Stimulated activated CD8-positive, alpha-beta memory T cell treated with anti-CD3 and anti-CD28 coated beads, Interleukin-12 subunit alpha, Interleukin-12 subunit beta, amount 100 ng/mL, for 1 hour (primary cell): ENCODE data around the gene ABCG1.
"Not testable (repeated sequence)": the region's sequence is repeated elsewhere in the genome, so short reads cannot be mapped to it uniquely, and the experiment has no call there.

Source experiments
- DNase-seq: peaks from one replicate; pipeline ENCODE4 v3.0.0-alpha.2; 2020; ENCODE audit warnings: low read depth

Gene ABCG1

DNA sequence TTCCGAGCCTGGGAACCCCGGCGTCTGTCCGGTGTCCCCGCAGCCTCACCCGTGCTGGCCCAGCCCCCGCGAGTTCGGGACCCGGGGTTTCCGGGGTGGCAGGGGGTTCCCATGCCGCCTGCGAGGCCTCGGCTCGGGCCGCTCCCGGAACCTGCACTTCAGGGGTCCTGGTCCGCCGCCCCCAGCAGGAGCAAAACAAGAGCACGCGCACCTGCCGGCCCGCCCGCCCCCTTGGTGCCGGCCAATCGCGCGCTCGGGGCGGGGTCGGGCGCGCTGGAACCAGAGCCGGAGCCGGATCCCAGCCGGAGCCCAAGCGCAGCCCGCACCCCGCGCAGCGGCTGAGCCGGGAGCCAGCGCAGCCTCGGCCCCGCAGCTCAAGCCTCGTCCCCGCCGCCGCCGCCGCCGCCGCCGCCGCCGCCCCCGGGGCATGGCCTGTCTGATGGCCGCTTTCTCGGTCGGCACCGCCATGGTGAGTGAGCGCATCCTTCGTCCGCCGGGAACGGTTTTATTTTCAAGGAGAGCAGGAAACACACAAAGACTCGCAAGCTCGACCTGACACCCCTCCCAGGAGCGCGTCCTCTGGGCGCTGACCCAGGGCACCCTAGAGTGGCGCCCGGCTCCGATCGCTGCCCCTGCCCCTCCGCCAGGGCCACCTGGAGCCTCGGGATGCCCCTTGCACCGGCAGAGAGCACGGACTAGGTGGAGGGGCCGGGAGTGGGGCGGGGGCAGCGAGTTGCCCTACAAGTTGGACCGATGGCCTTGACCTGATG, at the start of gene ABCG1:
Gene ABCG1 (plus strand): TSS at position 305 of the 770 bp plus-strand sequence. CDS start 123 bp downstream, at position 428.
- no peak for DNase-seq

DNA sequence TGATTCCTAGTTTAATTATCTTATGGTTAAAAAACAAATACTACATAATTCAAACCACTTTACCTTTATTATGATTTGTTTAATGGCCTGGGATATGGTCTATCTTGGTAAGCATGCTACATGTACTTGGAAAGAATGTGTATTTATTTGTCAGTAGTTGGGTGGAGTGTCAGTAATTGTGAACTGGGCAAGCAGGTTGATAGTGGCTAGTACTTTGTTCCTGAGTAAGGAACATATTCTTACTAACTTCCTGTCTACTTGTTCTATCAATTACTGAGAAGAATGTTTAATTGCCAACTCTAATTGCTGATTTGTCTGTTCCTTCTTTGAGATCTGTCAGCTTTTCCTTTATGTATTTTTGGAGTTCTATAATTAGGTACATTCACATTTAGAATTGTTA, 49.2 kb upstream of the ABCG1 start:
- DNase-seq: no peak

DNA sequence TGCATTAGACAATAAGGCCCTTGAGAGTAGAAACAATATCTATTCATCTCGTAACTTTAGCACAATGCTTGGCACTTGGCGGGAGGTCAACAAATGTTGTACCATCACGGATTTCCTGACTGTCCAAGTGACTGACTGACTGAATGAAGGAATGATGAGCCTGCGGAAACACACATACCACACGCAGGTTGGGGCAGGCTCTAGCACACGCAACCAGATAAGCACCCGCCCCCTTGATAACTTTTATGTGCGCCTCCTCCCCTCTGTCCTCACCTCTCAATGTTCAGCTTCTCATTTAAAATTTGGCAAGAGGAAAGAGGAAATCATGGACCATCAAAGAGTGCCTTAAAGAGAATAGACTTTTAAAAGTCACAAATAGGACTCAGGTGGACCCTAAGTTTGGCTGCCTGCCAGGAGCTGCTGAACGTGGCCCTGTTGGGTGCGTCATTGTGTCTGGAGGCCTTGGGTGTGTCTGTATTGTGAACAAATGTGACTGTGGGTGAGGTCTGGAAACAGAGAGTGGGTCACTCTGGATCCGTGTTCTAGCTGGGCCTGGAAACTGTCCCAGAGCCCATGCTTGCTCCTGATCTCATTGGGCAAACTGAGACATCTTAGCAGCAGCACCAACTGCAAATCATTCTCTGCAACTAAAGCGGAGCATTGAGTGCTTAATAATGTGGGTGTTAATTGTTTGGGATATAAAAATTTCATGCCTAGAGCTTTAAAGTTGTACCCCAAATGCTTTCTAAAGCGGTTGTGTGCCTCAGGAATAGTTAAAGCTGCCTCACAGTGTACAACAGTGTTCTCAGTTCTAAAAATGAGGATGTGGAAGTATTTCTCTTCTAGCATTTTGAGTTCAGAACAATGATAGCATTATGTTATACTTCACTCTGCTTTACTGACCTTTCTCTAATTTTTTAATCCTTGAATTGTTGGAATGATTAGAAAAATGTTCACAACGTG, 47.6 kb upstream of the ABCG1 start:
- no peak for DNase-seq

DNA sequence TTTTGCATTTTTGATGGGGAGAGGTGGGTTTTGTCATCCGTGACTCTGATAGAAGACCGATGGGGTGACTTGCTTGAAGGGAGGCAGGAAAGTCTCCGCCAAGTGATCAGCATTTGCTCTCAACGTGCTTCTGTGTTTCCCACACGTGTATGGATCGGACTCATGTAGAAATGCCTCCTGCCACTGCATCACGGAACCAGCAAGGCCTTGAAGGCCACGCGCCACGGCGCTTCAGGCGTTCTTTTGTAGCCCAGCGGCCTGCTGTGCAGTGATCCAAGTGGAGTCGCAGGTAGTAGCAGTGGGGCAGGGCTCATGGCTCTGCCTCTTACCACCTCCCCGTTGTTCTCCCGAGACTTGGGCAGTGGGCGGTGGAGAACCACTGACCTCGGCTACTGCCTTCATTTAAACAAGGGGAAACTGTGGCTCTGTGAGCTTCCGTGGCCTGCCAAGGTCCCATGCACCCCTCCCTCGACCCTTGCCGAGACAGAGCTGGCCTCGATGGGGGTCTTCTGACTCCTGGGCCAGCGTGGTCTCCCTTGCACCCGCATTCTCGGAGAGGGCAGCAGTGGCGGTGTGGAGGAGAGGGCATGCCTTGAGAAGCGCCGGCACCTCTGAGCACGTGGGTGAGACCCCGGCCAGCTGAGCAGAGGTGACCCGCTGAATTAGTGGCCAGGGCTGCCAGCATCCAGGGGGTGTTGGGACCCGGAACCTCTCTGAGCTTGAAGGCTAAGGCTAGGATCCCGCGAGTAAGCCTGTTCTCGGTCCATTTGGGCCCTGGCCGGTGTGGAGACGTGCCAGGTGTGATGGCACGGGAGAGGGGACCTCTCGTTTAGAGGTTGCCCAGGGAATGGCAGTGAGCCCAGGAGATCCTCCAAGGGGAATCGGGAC, 46.1 kb upstream of the ABCG1 start:
- no peak for DNase-seq

DNA sequence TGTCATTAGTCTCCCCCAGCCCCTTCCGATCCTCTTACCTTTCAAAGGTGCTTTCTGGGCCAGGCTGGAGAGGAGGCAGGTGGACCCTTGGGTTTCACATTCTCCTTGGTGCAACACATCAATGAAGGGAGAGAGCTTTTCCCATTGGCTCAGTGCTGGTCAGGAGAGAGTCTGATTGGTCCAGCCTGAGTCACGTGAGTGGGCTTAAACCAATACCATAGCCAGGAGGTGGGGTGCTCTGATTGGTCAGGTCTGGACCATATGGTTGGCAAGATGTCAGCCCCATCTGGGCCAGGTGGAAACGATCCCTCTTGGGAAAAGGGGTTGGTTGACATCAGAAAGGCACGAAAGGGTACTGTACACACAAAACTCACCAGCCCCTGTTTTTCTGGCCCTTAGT, 44.8 kb upstream of the ABCG1 start:
- no peak for DNase-seq

DNA sequence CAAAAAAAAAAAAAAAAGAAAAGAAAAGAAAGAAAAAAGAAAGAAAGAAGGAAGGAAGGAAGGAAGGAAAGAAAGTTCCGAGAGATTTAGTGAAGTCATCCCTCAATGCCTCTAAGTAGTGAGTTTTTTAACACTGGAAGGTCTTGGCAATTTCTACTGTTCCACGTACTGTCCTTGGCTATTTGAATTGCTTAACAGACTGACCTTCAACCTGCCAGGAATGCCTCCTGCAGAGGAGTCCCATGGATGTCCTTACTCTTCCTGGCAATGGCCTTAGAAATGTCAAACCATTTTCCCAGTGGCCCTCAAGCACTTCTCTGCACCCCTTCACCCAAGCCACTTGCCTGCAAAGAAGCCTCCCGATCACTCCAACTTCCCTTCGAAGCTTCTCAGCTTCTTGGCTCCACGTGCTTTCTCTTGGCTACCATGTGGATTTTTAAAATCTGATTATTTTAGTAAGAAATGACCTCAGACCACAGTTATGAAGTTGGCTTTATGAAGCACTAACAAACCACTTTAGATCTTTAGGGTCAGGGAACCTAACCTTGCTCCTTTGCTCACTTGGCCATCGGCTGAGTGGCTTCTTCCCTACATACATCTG, 43.7 kb upstream of the ABCG1 start:
- no peak for DNase-seq

DNA sequence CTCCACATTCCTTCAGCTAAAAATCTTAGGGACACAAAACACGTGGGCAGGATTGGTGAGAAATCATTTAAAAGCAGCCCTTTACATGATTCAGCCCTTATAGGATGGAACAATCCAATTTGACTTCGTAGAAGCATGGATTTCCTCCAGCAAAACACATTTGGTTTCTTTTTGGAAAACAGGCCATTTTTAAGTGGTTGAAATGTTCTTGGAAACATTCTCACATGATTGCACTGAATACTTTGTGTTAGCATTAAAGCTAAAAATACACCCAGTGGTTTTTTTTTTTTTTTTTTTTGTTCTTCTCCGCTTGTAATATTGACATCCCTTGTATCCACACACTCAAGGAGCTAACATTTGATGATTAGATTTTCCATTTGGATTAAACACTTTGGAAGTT, 42.1 kb upstream of the ABCG1 start:
- no peak for DNase-seq

DNA sequence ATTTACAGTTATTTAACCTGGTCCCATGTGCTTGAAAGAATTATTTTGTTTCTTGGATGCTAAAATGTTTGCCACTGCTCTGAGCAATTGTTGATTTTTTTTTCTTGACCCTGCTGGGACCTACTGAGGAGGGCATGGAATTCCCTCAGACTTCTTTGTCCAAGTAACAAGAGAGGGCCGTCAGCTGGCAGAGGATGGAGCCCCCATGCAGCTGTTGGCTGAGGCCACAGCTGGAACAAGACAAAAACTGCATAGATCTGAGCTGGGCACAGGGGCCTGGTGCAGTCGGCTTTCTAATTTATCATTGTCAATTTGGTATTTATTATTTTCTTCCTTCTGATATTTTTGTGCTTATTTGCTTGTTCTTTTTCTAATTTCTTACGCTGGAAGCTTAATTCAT, 39.6 kb upstream of the ABCG1 start:
- DNase-seq: no peak

DNA sequence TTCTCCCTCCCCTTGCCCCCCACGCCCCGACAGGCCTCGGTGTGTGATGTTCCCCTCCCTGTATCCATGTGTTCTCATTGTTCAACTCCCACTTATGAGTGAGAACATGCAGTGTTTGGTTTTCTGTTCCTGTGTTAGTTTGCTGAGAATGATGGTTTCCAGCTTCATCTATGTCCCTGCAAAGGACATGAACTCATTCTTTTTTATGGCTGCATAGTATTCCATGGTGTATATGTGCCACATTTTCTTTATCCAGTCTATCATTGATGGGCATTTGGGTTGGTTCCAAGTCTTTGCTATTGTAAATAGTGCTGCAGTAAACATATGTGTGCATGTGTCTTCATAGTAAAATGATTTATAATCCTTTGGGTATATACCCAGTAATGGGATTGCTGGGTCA, 38.9 kb upstream of the ABCG1 start:
- DNase-seq: not testable (repeated sequence)

DNA sequence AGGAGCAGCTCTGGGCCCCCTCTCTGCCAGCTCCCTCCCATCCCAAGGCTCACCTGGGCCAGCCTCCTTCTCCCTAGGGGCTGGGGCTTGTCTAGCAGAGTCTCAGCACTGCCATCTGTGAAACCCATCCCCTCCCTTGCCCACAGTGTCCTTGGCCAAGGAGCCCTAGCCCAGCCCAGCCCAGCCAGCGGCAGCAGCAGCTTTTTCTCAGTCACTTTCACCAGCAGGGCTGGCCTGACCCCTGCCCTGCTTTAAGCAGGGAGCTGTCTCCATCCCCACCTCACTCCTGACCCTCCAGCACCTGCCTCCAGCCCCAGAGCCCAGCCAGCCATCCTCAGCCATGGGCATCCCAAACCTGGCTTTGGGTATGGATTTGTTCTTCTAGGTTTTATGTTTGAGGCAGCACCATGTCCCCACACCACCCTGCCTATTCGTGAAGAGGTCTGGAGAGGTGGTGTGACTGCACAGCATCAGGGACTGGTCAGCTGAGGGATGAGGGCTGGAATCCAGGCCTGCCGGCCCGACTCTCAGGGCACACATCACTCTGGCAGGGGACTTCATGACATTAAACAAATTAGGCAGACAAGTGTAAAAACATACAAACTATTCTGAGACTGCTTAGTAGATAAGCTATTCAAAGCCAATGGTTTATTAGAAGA, 36.1 kb upstream of the ABCG1 start:
- DNase-seq: no peak

DNA sequence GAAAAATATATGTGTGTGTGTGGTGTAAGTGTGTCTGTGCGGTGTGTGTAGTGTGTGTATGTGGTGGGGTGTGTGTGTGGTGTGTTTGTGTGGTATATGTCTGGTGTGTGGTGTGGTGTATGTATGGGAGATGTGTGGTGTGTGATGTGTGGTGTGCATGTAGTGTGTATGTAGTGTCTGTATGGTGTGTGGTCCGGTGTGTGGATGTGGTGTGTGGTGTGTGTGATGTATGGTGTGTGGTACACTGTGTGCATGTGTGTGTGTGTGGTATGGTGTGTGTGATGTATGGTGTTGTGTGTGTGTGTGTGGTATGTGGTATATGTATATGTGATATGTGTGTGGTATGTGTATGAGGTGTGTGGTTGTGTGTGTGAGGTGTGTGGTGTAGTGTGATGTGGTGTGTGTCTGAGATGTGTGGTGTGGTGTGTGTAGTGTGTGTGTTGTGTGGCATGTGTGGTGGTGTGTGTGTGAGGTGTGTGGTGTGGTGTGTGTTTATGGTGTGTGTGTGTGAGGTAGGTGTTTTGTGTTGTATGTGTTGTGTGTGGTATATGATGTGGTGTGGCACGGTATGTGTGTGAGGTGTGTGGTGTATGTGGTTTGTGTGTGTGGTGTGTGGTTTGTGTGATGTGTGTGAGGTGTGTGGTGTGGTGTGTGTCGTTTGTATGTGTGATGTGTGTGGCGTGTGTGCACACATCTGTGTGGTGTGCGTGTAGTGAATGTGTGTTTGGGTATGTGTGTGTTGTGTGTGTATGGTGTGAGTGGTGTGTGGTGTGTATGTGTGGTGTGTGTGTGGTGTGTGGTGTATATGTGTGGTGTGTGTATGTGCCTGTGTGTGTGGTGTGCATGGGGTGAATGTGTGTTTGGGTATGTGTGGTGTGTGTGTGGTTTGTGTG, 35.3 kb upstream of the ABCG1 start:
- DNase-seq: no peak

DNA sequence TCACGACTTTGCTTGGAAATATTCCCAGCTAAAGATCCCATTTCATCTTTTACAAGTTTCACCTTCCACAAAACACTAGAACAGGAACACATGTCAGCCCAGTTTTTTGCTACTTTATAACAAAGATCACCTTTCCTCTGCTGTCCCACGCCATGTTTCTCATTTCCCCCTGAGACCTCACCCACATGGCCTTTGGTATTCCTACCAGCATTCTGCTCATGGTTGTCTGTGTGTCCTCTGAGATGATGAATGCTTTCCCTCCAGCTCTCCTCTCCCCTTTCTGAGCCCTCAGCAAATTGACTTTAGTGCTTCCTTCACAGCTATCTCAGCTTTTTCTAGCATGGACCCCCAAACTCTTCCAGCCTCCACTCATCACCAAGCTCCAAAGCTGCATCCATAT, 32.3 kb upstream of the ABCG1 start:
- no peak for DNase-seq

DNA sequence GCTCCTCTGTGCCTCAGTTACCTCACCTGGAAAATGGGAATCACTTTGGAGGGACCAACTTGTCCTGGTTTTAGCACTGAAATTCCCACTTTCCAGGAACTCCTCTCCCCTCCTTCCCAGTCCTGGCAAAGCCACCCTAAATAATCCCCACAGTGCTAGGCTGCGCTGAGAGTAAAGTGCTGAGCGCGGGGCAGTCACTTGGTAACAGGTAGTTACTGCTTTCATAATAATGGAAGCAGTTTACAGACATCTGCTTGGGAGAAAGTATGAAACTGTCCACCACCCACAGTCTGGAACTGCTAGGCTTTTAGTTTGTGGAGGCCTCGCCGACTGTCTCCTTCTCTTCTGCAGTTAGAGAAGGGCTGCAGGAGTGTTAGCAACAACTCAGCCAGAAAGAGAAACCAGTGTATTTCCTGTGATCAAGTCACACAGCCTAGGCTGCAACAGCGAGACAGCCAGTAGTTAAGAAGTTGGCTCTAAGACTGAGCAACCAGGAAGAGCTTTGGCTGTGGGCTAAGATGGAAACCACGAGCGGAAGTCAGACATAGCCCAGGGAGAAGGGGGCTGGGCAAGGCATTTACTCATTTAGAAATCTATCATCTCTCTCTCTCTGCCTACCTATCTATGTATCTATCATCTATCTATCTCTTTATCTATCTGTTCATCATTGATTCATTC, 30.8 kb upstream of the ABCG1 start:
- peak; percentile 67 for DNase-seq

DNA sequence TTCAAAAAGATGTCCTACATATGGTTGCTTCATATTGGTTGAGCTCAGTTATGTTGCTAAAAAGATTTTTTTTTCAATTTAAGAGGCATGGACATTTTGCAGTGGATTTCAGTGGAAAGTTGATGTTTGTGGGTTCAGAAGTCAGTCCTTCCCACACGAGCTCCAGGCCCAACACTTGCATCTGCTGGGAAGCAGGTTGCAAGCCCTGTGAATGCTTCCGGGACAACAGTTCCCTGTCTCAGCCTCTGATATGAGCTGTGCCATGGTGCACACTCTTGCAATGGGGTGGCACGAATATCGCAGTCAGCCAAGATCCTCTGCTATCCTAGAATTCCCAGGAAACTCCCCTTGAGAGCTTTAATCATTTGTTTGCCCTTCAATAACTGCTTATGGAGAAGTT, 30.3 kb upstream of the ABCG1 start:
- DNase-seq: no peak

DNA sequence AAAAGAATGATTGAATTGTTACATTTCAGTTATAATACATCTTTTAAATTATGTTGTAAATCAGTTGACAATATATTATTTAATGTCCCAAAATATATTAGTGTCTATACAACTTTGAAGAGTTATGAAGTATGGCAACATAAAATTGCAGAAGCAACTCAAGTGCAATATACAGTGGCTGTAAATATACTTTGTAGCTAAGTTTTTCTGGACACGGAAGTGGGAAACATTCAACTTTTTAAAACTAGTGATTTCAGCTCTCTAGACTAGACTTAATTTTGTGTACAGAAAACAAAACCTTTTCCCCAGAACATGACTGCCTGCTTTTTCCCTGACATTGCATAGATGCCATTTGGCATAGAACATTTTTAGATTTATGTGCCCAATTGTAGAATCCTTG, 29.5 kb upstream of the ABCG1 start:
- DNase-seq: no peak

DNA sequence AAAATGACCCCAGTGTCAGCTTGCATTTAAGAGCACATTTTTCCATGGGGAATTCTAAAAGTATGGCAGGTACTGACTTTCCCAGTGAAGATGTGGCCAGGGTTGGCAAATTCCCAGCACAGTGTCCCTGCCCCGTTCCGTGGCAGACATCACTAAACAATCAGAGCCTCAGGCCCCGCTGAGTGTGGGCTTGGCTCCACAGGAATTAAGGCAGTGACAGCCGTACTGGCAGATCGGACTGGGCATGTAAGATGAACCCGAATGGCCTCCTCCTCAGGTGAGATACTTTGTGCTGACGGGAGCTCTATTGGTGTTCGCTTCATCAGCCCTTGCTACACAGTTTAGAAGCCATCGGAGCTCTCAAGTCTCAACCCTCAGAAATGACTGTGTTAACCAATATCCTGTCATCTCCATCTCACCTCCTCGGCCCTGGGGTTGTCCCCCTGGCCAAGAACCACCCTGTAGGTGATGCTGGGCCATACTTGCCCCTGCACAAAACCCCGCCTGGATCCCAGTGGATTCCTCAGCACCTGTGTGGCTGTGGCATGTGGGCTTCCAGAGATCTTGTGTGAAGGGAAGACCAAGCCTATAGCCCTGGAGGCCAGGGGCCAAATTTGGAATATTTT, 29.0 kb upstream of the ABCG1 start:
- no peak for DNase-seq

DNA sequence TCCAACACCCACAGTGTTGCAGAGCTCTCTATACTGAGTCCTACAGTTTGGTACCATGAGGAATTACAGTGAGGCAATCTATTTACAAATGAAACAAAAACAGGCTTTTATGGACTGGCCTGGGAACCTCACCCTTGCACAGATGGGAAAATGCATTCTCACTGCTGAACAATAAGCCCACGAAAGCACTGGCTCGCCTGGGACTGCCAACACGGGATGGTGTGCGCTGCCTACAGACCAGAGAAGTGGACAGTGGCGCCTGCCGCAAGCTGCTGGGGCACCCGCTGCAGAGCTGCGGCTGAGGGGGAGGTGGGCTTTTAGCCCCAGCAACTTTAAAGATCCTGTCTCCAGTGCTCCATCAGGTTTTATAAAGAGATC, 28.5 kb upstream of the ABCG1 start:
- DNase-seq: no peak

DNA sequence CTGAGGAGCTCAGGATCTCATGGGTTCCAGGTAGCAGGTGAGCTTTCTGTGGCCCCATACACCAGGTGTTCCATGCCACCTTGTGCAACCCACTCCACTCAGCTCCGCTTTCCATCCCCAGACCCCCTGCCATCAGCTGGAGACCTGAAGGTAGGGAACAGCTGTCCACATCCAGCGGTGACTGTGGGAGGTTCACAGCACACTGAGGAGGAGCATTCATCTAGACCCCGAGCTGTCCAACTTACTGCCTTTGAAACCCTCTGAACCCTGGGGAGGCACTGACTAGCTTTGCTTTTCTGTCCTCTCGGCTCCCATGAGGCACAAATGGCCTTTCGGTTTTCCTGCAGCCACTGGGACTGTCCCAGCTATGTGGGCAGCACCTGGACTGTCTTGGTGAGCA, 27.9 kb upstream of the ABCG1 start:
- no peak for DNase-seq
